Thyroid gland (tissue), 4 donors: ENCODE data around the gene PTPRT.

Experiments used
- CTCF ChIP-seq, 6 experiments: fragments of 200-600 bp in 3 of 6; fragments of 450-650 bp in 3 of 6; sonication (generic) in 3 of 6; IDR thresholded peaks; one replicate each; pipeline ENCODE4 v1.5.1; 2016 to 2019; ENCODE audit warnings: antibody characterized with exemption in 6 of 6, mild to moderate bottlenecking in 2 of 6, inconsistent platforms in 1 of 6, moderate library complexity in 1 of 6
- POLR2A ChIP-seq, 2 donors: fragments of 450-650 bp; IDR thresholded peaks; one replicate each; pipeline ENCODE4 v1.6.1; 2017; ENCODE audit warnings: antibody characterized with exemption in 2 of 2, mild to moderate bottlenecking in 2 of 2, moderate library complexity in 1 of 2

- no peak for TF ChIP-seq CTCF (IDR thresholded peaks at IDR 0.05)
- TF ChIP-seq POLR2A (IDR thresholded peaks at IDR 0.05) = no peak
Observed at GRCh38 chr20:42391807-42392206, 797.9 kb downstream of the PTPRT start.
